HPDE6-E6E7 (cell line): ENCODE data around the gene MISFA.
A peak's percentile ranks its signal among the peaks of the same experiment; 100 is the strongest.
"Not testable (repeated sequence)": the region's sequence is repeated elsewhere in the genome, so short reads cannot be mapped to it uniquely, and the experiment has no call there.

ENCODE experiments used
- DNase-seq: peaks from one replicate; pipeline ENCODE4 v3.0.0; 2011; ENCODE audit warnings: missing footprints; ENCODE audit errors: extremely low spot score

The MISFA gene

GRCh38 chr11:18617688-18618341 lies 18.2 kb downstream of the MISFA start:
- no peak for DNase-seq

- DNase-seq: no peak
These were observed 18.9 kb downstream of the MISFA start for GRCh38 chr11:18618342-18619025.

GRCh38 chr11:18623707-18624106 lies 24.1 kb downstream of the MISFA start:
- no peak for DNase-seq

- DNase-seq: no peak
These were observed 24.6 kb downstream of the MISFA start for GRCh38 chr11:18624161-18624560.

GRCh38 chr11:18632841-18633240 lies 33.3 kb downstream of the MISFA start:
- no peak for DNase-seq

GRCh38 chr11:18633256-18634139 lies 33.9 kb downstream of the MISFA start:
- DNase-seq: no peak

- DNase-seq: peak; percentile 95
These were observed 34.8 kb downstream of the MISFA start, which contains the start of gene SPTY2D1 for GRCh38 chr11:18634140-18635032. Gene SPTY2D1, minus strand, starts transcription at chr11:18634342. Its CDS starts 85 bp downstream, at chr11:18634257.

- no peak for DNase-seq
These were observed 42.1 kb downstream of the MISFA start for GRCh38 chr11:18641677-18642076.

- not testable (repeated sequence) for DNase-seq
These were observed 43.4 kb downstream of the MISFA start for GRCh38 chr11:18643034-18643433.

- no peak for DNase-seq
These were observed 50.8 kb downstream of the MISFA start for GRCh38 chr11:18650353-18650752.

GRCh38 chr11:18650859-18651557 lies 51.4 kb downstream of the MISFA start:
- DNase-seq: no peak
